GM19395 (cell line): ENCODE data around the gene ANKLE1.
"Not testable (repeated sequence)": the region's sequence is repeated elsewhere in the genome, so short reads cannot be mapped to it uniquely, and the experiment has no call there.

Experiments
- ATAC-seq: cut with Tn5 transposase; IDR thresholded peaks from one replicate; pipeline ENCODE4 v1.9.1; 2021; ENCODE audit warnings: mild to moderate bottlenecking, moderate library complexity; ENCODE audit not compliant: unreplicated experiment

ANKLE1 gene

GRCh38 chr19:17248011-17248776, 33.5 kb upstream of the ANKLE1 start:
- ATAC-seq: no peak

GRCh38 chr19:17249887-17250548, 31.7 kb upstream of the ANKLE1 start:
- no peak for ATAC-seq

- ATAC-seq: no peak
Observed at GRCh38 chr19:17254636-17255035, 27.1 kb upstream of the ANKLE1 start.

GRCh38 chr19:17255150-17255621, 26.5 kb upstream of the ANKLE1 start:
- ATAC-seq: no peak

- no peak for ATAC-seq
Observed at GRCh38 chr19:17256130-17256529, 25.6 kb upstream of the ANKLE1 start.

- ATAC-seq: no peak
Observed at GRCh38 chr19:17259118-17259780, 22.5 kb upstream of the ANKLE1 start.

- ATAC-seq: no peak
Observed at GRCh38 chr19:17259934-17260333, 21.8 kb upstream of the ANKLE1 start.

- ATAC-seq: peak; percentile 86
Observed at GRCh38 chr19:17260842-17261325, 20.8 kb upstream of the ANKLE1 start.

- ATAC-seq: no peak
Observed at GRCh38 chr19:17262557-17262956, 19.1 kb upstream of the ANKLE1 start.

GRCh38 chr19:17263712-17264640, 17.7 kb upstream of the ANKLE1 start:
- no peak for ATAC-seq

- no peak for ATAC-seq
Observed at GRCh38 chr19:17264641-17264979, 17.1 kb upstream of the ANKLE1 start, which contains the start of gene USHBP1. USHBP1 (minus strand) TSS chr19:17264745; CDS start chr19:17264299, 446 bp downstream.

- no peak for ATAC-seq
Observed at GRCh38 chr19:17266026-17266425, 15.7 kb upstream of the ANKLE1 start.

GRCh38 chr19:17266589-17266974, 15.1 kb upstream of the ANKLE1 start:
- ATAC-seq: peak; percentile 28

GRCh38 chr19:17266975-17267788, 14.5 kb upstream of the ANKLE1 start, which contains the start of gene BABAM1:
BABAM1 (plus strand) TSS chr19:17267443; CDS start chr19:17268807, 1,364 bp downstream.
- peak; percentile 92 for ATAC-seq

GRCh38 chr19:17268754-17269153, 12.9 kb upstream of the ANKLE1 start:
- no peak for ATAC-seq

GRCh38 chr19:17274892-17275291, 6.8 kb upstream of the ANKLE1 start:
- ATAC-seq: not testable (repeated sequence)

- ATAC-seq: no peak
Observed at GRCh38 chr19:17275441-17276175, 6.1 kb upstream of the ANKLE1 start.

GRCh38 chr19:17279436-17279835, 2.3 kb upstream of the ANKLE1 start:
- no peak for ATAC-seq
